GM12878 (cell line): Measurements from ENCODE around the gene KDM5B. TPM values are rescaled to one million over a fixed set of nuclear protein-coding genes. Genes with fewer than 3 reads are reported as not detected.

Source experiments
- ATAC-seq: fragments of 200-7000 bp; cut with Tn5 transposase; 3 replicates; pipeline ENCODE4 v1.9.1; 2020; ENCODE audit warnings: mild to moderate bottlenecking, moderate library complexity
- BruUV-seq: library from RNA; stranded (reverse); fragments of 400-500 nt; replicated peaks from 2 replicates; lab custom pipeline; 2021; lab: Mats Ljungman, UMichigan
- CTCF ChIA-PET: fragments of 300-600 bp; sonication (Branson Sonifier 250); formaldehyde crosslinking; extraction: SDS; loops from one replicate; lab custom pipeline; 2021; ENCODE audit warnings: inconsistent platforms; lab: Yijun Ruan, JAX
- POLR2A ChIA-PET: fragments of 350-600 bp; formaldehyde crosslinking; extraction: SDS; loops from one replicate; lab custom pipeline; 2021; ENCODE audit warnings: inconsistent platforms; lab: Charles Lee
- RAD21 ChIA-PET: fragments of 300-600 bp; sonication (Branson Sonifier 250); formaldehyde crosslinking; loops from one replicate; lab custom pipeline; 2023; ENCODE audit warnings: antibody characterized with exemption; ENCODE audit not compliant: unreplicated experiment; lab: Charles Lee
- SMC1A ChIA-PET: fragments of 300-600 bp; sonication (Branson Sonifier 250); formaldehyde crosslinking; loops from one replicate; lab custom pipeline; 2023; ENCODE audit not compliant: unreplicated experiment, uncharacterized antibody; lab: Charles Lee
- DNase-seq: peaks from one replicate; pipeline ENCODE4 v3.0.0-alpha.2; 2011; ENCODE audit warnings: low read depth, low spot score
- FAIRE-seq: peaks from 3 replicates; lab custom pipeline; 2011; peaks lifted over from hg19 to GRCh38; lab: Jason Lieb, UNC
- H2AFZ ChIP-seq: 2 replicates; pipeline ENCODE4 v1.6.0; 2011; ENCODE audit warnings: low read depth, low read length, control low read depth; ENCODE audit not compliant: control insufficient read depth
- H3K27ac ChIP-seq: 2 replicates; pipeline ENCODE4 v1.5.1; 2011; ENCODE audit warnings: control low read depth; ENCODE audit not compliant: control insufficient read depth, insufficient read depth
- H3K27me3 ChIP-seq, 2 experiments: replicated peaks in 1 of 2; 2 replicates each; pipeline versions ENCODE4 v1.6.0 to v1.6.1; 2011; ENCODE audit warnings: low read length in 1 of 2; ENCODE audit not compliant: control insufficient read depth in 2 of 2, insufficient read depth in 2 of 2
- H3K36me3 ChIP-seq, 2 experiments: 2 replicates each; pipeline ENCODE4 v1.5.1; 2011; ENCODE audit warnings: low read length in 1 of 2; ENCODE audit not compliant: control insufficient read depth in 2 of 2, insufficient read depth in 2 of 2
- H3K4me1 ChIP-seq: 2 replicates; pipeline ENCODE4 v1.6.1; 2011; ENCODE audit warnings: mild to moderate bottlenecking, low read length, moderate library complexity, mixed read lengths; ENCODE audit not compliant: control insufficient read depth, insufficient read depth
- H3K4me2 ChIP-seq: 2 replicates; pipeline ENCODE4 v1.6.0; 2011; ENCODE audit warnings: control low read depth; ENCODE audit not compliant: control insufficient read depth, insufficient read depth
- H3K4me3 ChIP-seq: fragments of 200-600 bp; sonication (generic); 2 replicates; pipeline ENCODE4 v1.5.1; 2016
- H3K79me2 ChIP-seq: 2 replicates; pipeline ENCODE4 v1.6.0; 2011; ENCODE audit warnings: low read length; ENCODE audit not compliant: control insufficient read depth, insufficient read depth
- H3K9ac ChIP-seq: 2 replicates; pipeline ENCODE4 v1.8.0; 2011; ENCODE audit warnings: low read length, control low read depth, mixed read lengths; ENCODE audit not compliant: control insufficient read depth, insufficient read depth
- H3K9me3 ChIP-seq: replicated peaks from 3 replicates; pipeline ENCODE4 v1.5.1; 2011; ENCODE audit warnings: mild to moderate bottlenecking, low read length; ENCODE audit not compliant: control insufficient read depth, insufficient read depth
- H4K20me1 ChIP-seq: 2 replicates; pipeline ENCODE4 v1.6.0; 2011; ENCODE audit not compliant: control insufficient read depth, insufficient read depth
- BMI1 ChIP-seq: fragments of 450-650 bp; IDR thresholded peaks from 2 replicates; pipeline ENCODE4 v1.6.1; 2016; ENCODE audit warnings: mild to moderate bottlenecking, moderate library complexity, borderline replicate concordance
- E4F1 ChIP-seq: fragments of 450-650 bp; IDR thresholded peaks from 2 replicates; pipeline ENCODE4 v1.6.1; 2018; ENCODE audit warnings: borderline replicate concordance, mild to moderate bottlenecking; ENCODE audit not compliant: partially characterized antibody
- MTA2 ChIP-seq: fragments of 450-650 bp; IDR thresholded peaks from 2 replicates; pipeline ENCODE4 v1.6.1; 2016; ENCODE audit warnings: low read depth, mild to moderate bottlenecking, moderate library complexity
- NFYA ChIP-seq: IDR thresholded peaks from 2 replicates; pipeline ENCODE4 v1.6.1; 2011; ENCODE audit warnings: low read depth, mild to moderate bottlenecking, low read length, improper control_type of control experiment, borderline replicate concordance
- PRDM15 ChIP-seq: fragments of 450-650 bp; formaldehyde crosslinking; IDR thresholded peaks from 2 replicates; pipeline ENCODE4 v1.4.0; 2020; ENCODE audit warnings: mild to moderate bottlenecking, moderate library complexity
- SRF ChIP-seq, 2 experiments: IDR thresholded peaks; 2 replicates each; pipeline ENCODE4 v1.6.1; 2011; ENCODE audit warnings: low read depth in 2 of 2, low read length in 2 of 2, mild to moderate bottlenecking in 1 of 2, moderate library complexity in 1 of 2
- WGBS: methylation state at CpG from one replicate; pipeline ENCODE4 v1.1.6; 2016; ENCODE audit warnings: low lambda C conversion rate; ENCODE audit not compliant: insufficient replicate concordance, insufficient coverage; ENCODE audit errors: missing lambda C conversion rate; 5-methylcytosine and 5-hydroxymethylcytosine counted together
- in situ Hi-C: fragments of 300-500 bp; cut with MboI; formaldehyde crosslinking; loops from 9 replicates; pipeline ENCODE4 v1.14.3; 2018; ENCODE audit warnings: mixed read lengths
- intact Hi-C: fragments of 100-400 bp; cut with micrococcal nuclease; formaldehyde crosslinking; loops from one replicate; pipeline ENCODE4 v1.14.2; 2022; ENCODE audit not compliant: unreplicated experiment
- polyA plus RNA-seq, 11 experiments: library from polyadenylated mRNA; depleted of rRNA in 4 of 11; unstranded in 6 of 11; stranded (reverse) in 5 of 11; fragments of >200 nt; fragmentation: Nextera tagmentation in 4 of 11; fragmentation: Illumina TruSeq in 1 of 11; extraction: Ambion mirVana in 4 of 11; extraction: Trizol in 1 of 11; gene quantifications; 1 replicate in 1 of 11; 2 replicates in 10 of 11; pipeline versions ENCODE4 v1.2.1 to v1.2.3, GENCODE V29; 2011 to 2016; ENCODE audit warnings: inconsistent platforms in 2 of 11, missing spikeins in 2 of 11, low read depth in 1 of 11
- total RNA-seq, 4 experiments: library from RNA; depleted of rRNA in 3 of 4; stranded (reverse); fragments of >200 nt in 3 of 4; fragmentation: Illumina TruSeq in 1 of 4; extraction: Trizol in 1 of 4; gene quantifications; 2 replicates each; pipeline versions ENCODE4 v1.2.1 to v1.2.3, GENCODE V29; 2013 to 2021

KDM5B gene
- total and polyA plus RNA-seq, 10 of the 15 experiments (the other 5 are each of a cell fraction or from before 2014, with no cell fraction given), result 1.7 to 26.6 (median 8.1) TPM

- TF ChIP-seq E4F1, result no peak
- TF ChIP-seq PRDM15 (CRISPR knock-in tag), result no peak
- no peak for TF ChIP-seq SRF (IDR thresholded peaks at IDR 0.05; ENCODE audit: low read depth in 2 of 2, low read length in 2 of 2)
- TF ChIP-seq MTA2, result no peak
- TF ChIP-seq NFYA, result no peak
- TF ChIP-seq BMI1, result no peak
- in situ Hi-C loops (no loop called here), intact Hi-C loops (no loop called here)
- H3K4me3 ChIP-seq, result no peak overlapping the region
- no peaks in the 10 kb centered on the region for H3K36me3 ChIP-seq
- no peak overlapping the region for H3K4me2 ChIP-seq
- DNase-seq, result no peak
- WGBS, result 27% methylated on average over 3 of the region's 3 CpGs
- H3K79me2 ChIP-seq, result no peaks in the 10 kb centered on the region
- POLR2A ChIA-PET, result no interaction called here
- no TSS peak for BruUV-seq
- no peak for ATAC-seq
- no peak for FAIRE-seq
- no peak overlapping the region for H2AFZ ChIP-seq
- SMC1A ChIA-PET, result interaction anchor here (0.6 kb wide), 1 partner anchor 1206 kb away, joined by 3 read pairs; no protein-coding TSS in a partner anchor
- CTCF ChIA-PET, result no interaction called here
- H3K4me1 ChIP-seq, result no peaks in the 10 kb centered on the region
- no peak overlapping the region for H3K27ac ChIP-seq
- H3K9ac ChIP-seq, result no peak overlapping the region
- H3K9me3 ChIP-seq, result no peaks in the 10 kb centered on the region
- no peaks in the 10 kb centered on the region for H4K20me1 ChIP-seq
- RAD21 ChIA-PET, result no interaction called here
- peaks cover 0 to 4% of the 10 kb centered on the region in 2 experiments; a peak in 3 of 4 replicates for H3K27me3 ChIP-seq
These were observed 119.1 kb downstream of the KDM5B start for GRCh38 chr1:202689082-202689481.
